HepG2 (cell line): ENCODE data around the gene ATRIP. TPM values are rescaled to one million over a fixed set of nuclear protein-coding genes. Genes with fewer than 3 reads are reported as not detected.

Experiments used
- ATF4 ChIP-seq, 2 experiments: fragments of 450-650 bp in 1 of 2; sonication (generic) in 1 of 2; formaldehyde crosslinking; IDR thresholded peaks; 2 replicates each; pipeline versions ENCODE4 v1.5.0 to v1.8.0; 2020 to 2022; ENCODE audit warnings: mild to moderate bottlenecking in 1 of 2, missing genetic modification reagents in 1 of 2
- ATM ChIP-seq: fragments of 450-650 bp; IDR thresholded peaks from 2 replicates; pipeline ENCODE4 v1.7.1; 2017; ENCODE audit warnings: mild to moderate bottlenecking, borderline replicate concordance
- EEA1 ChIP-seq: sonication (generic); formaldehyde crosslinking; IDR thresholded peaks from 2 replicates; pipeline ENCODE4 v1.5.1; 2020; ENCODE audit warnings: mild to moderate bottlenecking, missing genetic modification reagents, borderline replicate concordance
- FOXM1 ChIP-seq: sonication (generic); formaldehyde crosslinking; IDR thresholded peaks from 2 replicates; pipeline ENCODE4 v1.5.0; 2020; ENCODE audit warnings: missing genetic modification reagents
- HIC2 ChIP-seq: sonication (generic); formaldehyde crosslinking; IDR thresholded peaks from 2 replicates; pipeline ENCODE4 v1.9.0; 2022; ENCODE audit warnings: low read depth, missing genetic modification reagents
- HMG20A ChIP-seq: IDR thresholded peaks from 2 replicates; pipeline ENCODE4 v1.6.1; 2016; ENCODE audit warnings: borderline replicate concordance
- MED13 ChIP-seq: sonication (generic); formaldehyde crosslinking; IDR thresholded peaks from 2 replicates; pipeline ENCODE4 v1.5.0; 2020; ENCODE audit warnings: missing genetic modification reagents
- PHF8 ChIP-seq: sonication (generic); formaldehyde crosslinking; IDR thresholded peaks from 2 replicates; pipeline ENCODE4 v1.5.0; 2020; ENCODE audit warnings: missing genetic modification reagents
- RAD21 ChIP-seq: fragments of 450-650 bp; formaldehyde crosslinking; IDR thresholded peaks from 2 replicates; pipeline ENCODE4 v1.5.0; 2020; ENCODE audit warnings: mild to moderate bottlenecking
- SNAPC4 ChIP-seq: sonication (generic); formaldehyde crosslinking; IDR thresholded peaks from 2 replicates; pipeline ENCODE4 v1.4.0; 2020; ENCODE audit warnings: mild to moderate bottlenecking, missing genetic modification reagents
- STAG1 ChIP-seq: sonication (generic); formaldehyde crosslinking; IDR thresholded peaks from 2 replicates; pipeline ENCODE4 v1.4.0; 2020; ENCODE audit warnings: missing genetic modification reagents
- ZMYM3 ChIP-seq: sonication (generic); formaldehyde crosslinking; IDR thresholded peaks from 2 replicates; pipeline ENCODE4 v1.5.1; 2020; ENCODE audit warnings: mild to moderate bottlenecking, missing genetic modification reagents
- ZNF446 ChIP-seq: sonication (generic); formaldehyde crosslinking; IDR thresholded peaks from 2 replicates; pipeline ENCODE4 v1.5.0; 2020; ENCODE audit warnings: mild to moderate bottlenecking, missing genetic modification reagents
- ZNF687 ChIP-seq: sonication (generic); formaldehyde crosslinking; IDR thresholded peaks from 2 replicates; pipeline ENCODE4 v1.5.1; 2020; ENCODE audit warnings: mild to moderate bottlenecking, missing genetic modification reagents, moderate library complexity
- ZNF83 ChIP-seq: sonication (generic); formaldehyde crosslinking; IDR thresholded peaks from 2 replicates; pipeline ENCODE4 v1.4.0; 2020; ENCODE audit warnings: missing genetic modification reagents, mild to moderate bottlenecking, borderline replicate concordance
- polyA plus RNA-seq, 8 experiments: library from polyadenylated mRNA; depleted of rRNA in 3 of 8; stranded (reverse) in 7 of 8; unstranded in 1 of 8; fragments of >200 nt; fragmentation: Illumina TruSeq in 4 of 8; extraction: Trizol in 4 of 8; gene quantifications; 2 replicates each; pipeline versions ENCODE4 v1.2.1 to v1.2.3, GENCODE V29; 2011 to 2016; ENCODE audit warnings: low read depth in 4 of 8, missing spikeins in 1 of 8, mixed read lengths in 1 of 8; ENCODE audit not compliant: insufficient read depth in 1 of 8
- total RNA-seq, 5 experiments: library from RNA; depleted of rRNA; stranded (reverse); fragments of >200 nt; fragmentation: Illumina TruSeq; extraction: Trizol; gene quantifications; 2 replicates each; pipeline ENCODE4 v1.2.3, GENCODE V29; 2016; ENCODE audit warnings: low read depth in 1 of 5

ATRIP gene
- total and polyA plus RNA-seq, 2 of the 13 experiments (the other 11 are each of a cell fraction or from before 2014, with no cell fraction given): 5.1 to 12.5 TPM

- TF ChIP-seq ZNF687: peak; percentile 63
- TF ChIP-seq RAD21 (CRISPR knock-in tag): peak; percentile 17; the same call in 1 of the 2 replicates
- TF ChIP-seq ATF4 (CRISPR knock-in tag; IDR thresholded peaks at IDR 0.05): no peak
- TF ChIP-seq HIC2 (CRISPR knock-in tag): peak; percentile 62; the same call in 1 of the 2 replicates
- no peak for TF ChIP-seq FOXM1 (CRISPR knock-in tag)
- TF ChIP-seq EEA1 (CRISPR knock-in tag): 0 out of 2 replicates have a peak, but pooled peaks have one; percentile 26
- TF ChIP-seq MED13 (CRISPR knock-in tag): no peak
- TF ChIP-seq ZNF83: 0 out of 2 replicates have a peak, but pooled peaks have one; percentile 21
- peak; percentile 63 for TF ChIP-seq ZMYM3
- peak; percentile 36 for TF ChIP-seq STAG1 (CRISPR knock-in tag)
- TF ChIP-seq PHF8 (CRISPR knock-in tag): 0 out of 2 replicates have a peak, but pooled peaks have one; percentile 2
- no peak for TF ChIP-seq HMG20A (CRISPR knock-in tag)
- TF ChIP-seq ATM: no peak
- TF ChIP-seq SNAPC4 (CRISPR knock-in tag): 0 out of 2 replicates have a peak, but pooled peaks have one; percentile 36
- 0 out of 2 replicates have a peak, but pooled peaks have one; percentile 38 for TF ChIP-seq ZNF446
Measured at GRCh38 chr3:48432411-48433371, 13.8 kb upstream of the ATRIP start (continued).
